CD4-positive, alpha-beta T cell treated with Interleukin-17A for 4 hours (primary cell): Measurements from ENCODE around the gene NYNRIN.

Experiments
- DNase-seq: peaks from one replicate; pipeline ENCODE4 v3.0.0-alpha.2; 2020; ENCODE audit warnings: mixed read lengths

Gene NYNRIN

DNA sequence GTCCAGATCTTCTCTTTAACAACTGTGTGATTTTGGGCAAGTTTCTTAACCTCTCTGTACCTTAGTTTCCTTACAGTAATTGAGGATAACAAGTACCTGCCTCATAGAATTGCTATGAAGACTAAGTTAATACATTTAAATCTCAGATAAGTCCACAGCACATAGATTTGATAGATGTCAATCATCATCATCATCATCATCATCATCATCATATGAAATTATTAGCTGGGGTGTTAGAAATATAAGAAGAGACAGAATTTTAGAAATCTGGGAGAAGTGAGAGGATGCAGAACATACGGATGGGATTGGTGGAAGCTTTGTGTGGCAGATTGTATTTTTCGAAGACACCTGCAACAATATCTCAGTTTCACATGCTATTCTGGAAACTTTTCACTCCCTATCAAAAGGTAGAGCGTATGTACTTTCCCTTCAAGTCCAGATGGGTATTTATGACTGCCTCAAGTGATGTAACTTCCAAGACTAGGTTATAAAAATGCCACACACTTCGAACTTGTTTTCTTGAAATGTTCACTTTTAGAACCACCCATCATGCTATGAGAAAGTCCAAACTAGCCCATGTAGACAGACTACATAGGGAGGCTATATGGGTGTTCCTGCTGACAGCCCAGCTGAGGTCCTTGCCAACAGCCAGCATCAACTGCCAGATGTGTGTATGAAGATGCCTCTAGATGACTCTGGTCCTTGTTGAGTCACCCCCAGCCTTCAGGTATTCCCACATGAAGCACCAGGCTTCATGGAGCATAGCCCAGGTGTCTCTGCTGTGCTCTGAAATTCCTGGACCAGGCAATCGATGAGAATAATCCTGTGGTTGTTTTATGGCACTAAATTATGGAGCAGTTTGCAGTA, 64.4 kb downstream of the NYNRIN start:
- no peak for DNase-seq

GRCh38 chr14:24463884-24464785, 65.3 kb downstream of the NYNRIN start:
- DNase-seq, result no peak

GRCh38 chr14:24465368-24465767, 66.6 kb downstream of the NYNRIN start:
- DNase-seq, result peak; percentile 40

- no peak for DNase-seq
Observed at GRCh38 chr14:24465805-24466204, 67.0 kb downstream of the NYNRIN start.
